Stimulated activated CD8-positive, alpha-beta memory T cell treated with anti-CD3 and anti-CD28 coated beads, Interleukin-12 subunit alpha, Interleukin-12 subunit beta, amount 100 ng/mL, for 24 hours (primary cell): ENCODE results near the gene AGAP1.
"Not testable (repeated sequence)": the region's sequence is repeated elsewhere in the genome, so short reads cannot be mapped to it uniquely, and the experiment has no call there.

Source experiments
- DNase-seq: peaks from one replicate; pipeline ENCODE4 v3.0.0-alpha.2; 2020; ENCODE audit errors: extremely low read depth

The AGAP1 gene

GRCh38 chr2:235764478-235764877 lies 270.6 kb downstream of the AGAP1 start:
- DNase-seq: not testable (repeated sequence)

- DNase-seq: no peak
Measured at GRCh38 chr2:235765181-235765820, 271.5 kb downstream of the AGAP1 start.

- DNase-seq: peak; percentile 7
Measured at GRCh38 chr2:235766278-235766677, 272.4 kb downstream of the AGAP1 start.

- DNase-seq: no peak
Measured at GRCh38 chr2:235768606-235769005, 274.8 kb downstream of the AGAP1 start.

- DNase-seq: no peak
Measured at GRCh38 chr2:235769046-235769445, 275.2 kb downstream of the AGAP1 start.

GRCh38 chr2:235770909-235771820 lies 277.3 kb downstream of the AGAP1 start:
- DNase-seq: no peak

- DNase-seq: no peak
Measured at GRCh38 chr2:235773188-235773928, 279.5 kb downstream of the AGAP1 start.

- DNase-seq: no peak
Measured at GRCh38 chr2:235774153-235774870, 280.5 kb downstream of the AGAP1 start.

GRCh38 chr2:235776531-235776930 lies 282.7 kb downstream of the AGAP1 start:
- no peak for DNase-seq

GRCh38 chr2:235779444-235779896 lies 285.6 kb downstream of the AGAP1 start:
- DNase-seq: no peak

- no peak for DNase-seq
Measured at GRCh38 chr2:235780401-235780800, 286.6 kb downstream of the AGAP1 start.

GRCh38 chr2:235781775-235782174 lies 287.9 kb downstream of the AGAP1 start:
- no peak for DNase-seq

- no peak for DNase-seq
Measured at GRCh38 chr2:235784788-235785187, 290.9 kb downstream of the AGAP1 start.

- no peak for DNase-seq
Measured at GRCh38 chr2:235789552-235789951, 295.7 kb downstream of the AGAP1 start.

- no peak for DNase-seq
Measured at GRCh38 chr2:235793163-235793752, 299.4 kb downstream of the AGAP1 start.

- DNase-seq: no peak
Measured at GRCh38 chr2:235799281-235799680, 305.4 kb downstream of the AGAP1 start.

GRCh38 chr2:235802542-235802941 lies 308.7 kb downstream of the AGAP1 start:
- DNase-seq: no peak

GRCh38 chr2:235803028-235803427 lies 309.2 kb downstream of the AGAP1 start:
- no peak for DNase-seq

GRCh38 chr2:235804676-235805075 lies 310.8 kb downstream of the AGAP1 start:
- no peak for DNase-seq

GRCh38 chr2:235806986-235807750 lies 313.3 kb downstream of the AGAP1 start:
- no peak for DNase-seq
